OCI-LY3 (cell line): ENCODE results near the gene CD96.
"Not testable (repeated sequence)": the region's sequence is repeated elsewhere in the genome, so short reads cannot be mapped to it uniquely, and the experiment has no call there.

Experiments used
- EZH2phosphoT487 ChIP-seq: fragments of 200-600 bp; shearing (Covaris generic); IDR thresholded peaks from 2 replicates; pipeline ENCODE4 v1.6.1; 2018; ENCODE audit warnings: antibody characterized with exemption, mixed run types, low read depth
- TF ChIP-seq, protein P1 (sequence below): fragments of 200-600, 300-600 bp; sonication (generic); IDR thresholded peaks from 2 replicates; pipeline ENCODE4 v1.5.1; 2014; ENCODE audit warnings: antibody characterized with exemption, low read length, low read depth

GRCh38 chr3:111672461-111672860 is 130.5 kb downstream of the CD96 start:
- TF ChIP-seq, protein P1, sequence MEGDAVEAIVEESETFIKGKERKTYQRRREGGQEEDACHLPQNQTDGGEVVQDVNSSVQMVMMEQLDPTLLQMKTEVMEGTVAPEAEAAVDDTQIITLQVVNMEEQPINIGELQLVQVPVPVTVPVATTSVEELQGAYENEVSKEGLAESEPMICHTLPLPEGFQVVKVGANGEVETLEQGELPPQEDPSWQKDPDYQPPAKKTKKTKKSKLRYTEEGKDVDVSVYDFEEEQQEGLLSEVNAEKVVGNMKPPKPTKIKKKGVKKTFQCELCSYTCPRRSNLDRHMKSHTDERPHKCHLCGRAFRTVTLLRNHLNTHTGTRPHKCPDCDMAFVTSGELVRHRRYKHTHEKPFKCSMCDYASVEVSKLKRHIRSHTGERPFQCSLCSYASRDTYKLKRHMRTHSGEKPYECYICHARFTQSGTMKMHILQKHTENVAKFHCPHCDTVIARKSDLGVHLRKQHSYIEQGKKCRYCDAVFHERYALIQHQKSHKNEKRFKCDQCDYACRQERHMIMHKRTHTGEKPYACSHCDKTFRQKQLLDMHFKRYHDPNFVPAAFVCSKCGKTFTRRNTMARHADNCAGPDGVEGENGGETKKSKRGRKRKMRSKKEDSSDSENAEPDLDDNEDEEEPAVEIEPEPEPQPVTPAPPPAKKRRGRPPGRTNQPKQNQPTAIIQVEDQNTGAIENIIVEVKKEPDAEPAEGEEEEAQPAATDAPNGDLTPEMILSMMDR: not testable (repeated sequence)
- TF ChIP-seq EZH2phosphoT487: not testable (repeated sequence)
